K562 (cell line): ENCODE results near the gene TMEM61. TPM values are rescaled to one million over a fixed set of nuclear protein-coding genes. Genes with fewer than 3 reads are reported as not detected.

Source experiments
- AFF1 ChIP-seq, 2 experiments: fragments of 450-650 bp; IDR thresholded peaks; 2 replicates each; pipeline ENCODE4 v1.6.1; 2018; ENCODE audit warnings: mild to moderate bottlenecking in 2 of 2, low read depth in 1 of 2; ENCODE audit not compliant: partially characterized antibody in 2 of 2
- CXXC5 ChIP-seq: fragments of 250-450 bp; sonication (Bioruptor Pico); IDR thresholded peaks from 2 replicates; pipeline ENCODE4 v1.8.0; 2022; ENCODE audit warnings: inconsistent platforms, mild to moderate bottlenecking, moderate library complexity
- E2F3 ChIP-seq: fragments of 250-450 bp; sonication (Bioruptor Pico); IDR thresholded peaks from 2 replicates; pipeline ENCODE4 v1.4.0; 2020; ENCODE audit warnings: mild to moderate bottlenecking
- HCFC1 ChIP-seq: IDR thresholded peaks from 2 replicates; pipeline ENCODE4 v1.6.1; 2012; ENCODE audit warnings: low read depth, low read length, improper control_type of control experiment
- HMGN3 ChIP-seq: IDR thresholded peaks from 2 replicates; pipeline ENCODE4 v1.6.1; 2011; ENCODE audit warnings: borderline replicate concordance, low read depth, mild to moderate bottlenecking, mixed read lengths, low read length; ENCODE audit not compliant: insufficient read length; ENCODE audit errors: extremely low read depth
- IRF9 ChIP-seq: fragments of 450-650 bp; IDR thresholded peaks from 2 replicates; pipeline ENCODE4 v1.6.1; 2016; ENCODE audit warnings: missing biosample characterization, missing genetic modification characterization
- KLF6 ChIP-seq: fragments of 250-450 bp; sonication (Bioruptor Pico); IDR thresholded peaks from 2 replicates; pipeline ENCODE4 v1.4.0; 2020; ENCODE audit warnings: mild to moderate bottlenecking, moderate library complexity, borderline replicate concordance
- NFE2 ChIP-seq: IDR thresholded peaks from 2 replicates; pipeline ENCODE4 v1.6.1; 2014; ENCODE audit warnings: antibody characterized with exemption, low read depth
- PTRF ChIP-seq: fragments of 450-650 bp; IDR thresholded peaks from 2 replicates; pipeline ENCODE4 v1.6.1; 2016; ENCODE audit warnings: mild to moderate bottlenecking, missing genetic modification characterization, missing compliant biosample characterization
- RBM17 ChIP-seq: fragments of 200-400 bp; formaldehyde crosslinking; IDR thresholded peaks from 2 replicates; pipeline ENCODE4 v1.6.1; 2017; ENCODE audit warnings: low read depth, mild to moderate bottlenecking, low read length, borderline replicate concordance
- SMARCE1 ChIP-seq: fragments of 450-650 bp; IDR thresholded peaks from 2 replicates; pipeline ENCODE4 v1.7.1; 2016; ENCODE audit warnings: mild to moderate bottlenecking
- TAF1 ChIP-seq: IDR thresholded peaks from 2 replicates; pipeline ENCODE4 v1.6.1; 2011; ENCODE audit warnings: mild to moderate bottlenecking, low read length, moderate library complexity; ENCODE audit not compliant: insufficient read depth, control insufficient read depth, severe bottlenecking; ENCODE audit errors: extremely low read depth
- USF2 ChIP-seq: sonication (generic); formaldehyde crosslinking; IDR thresholded peaks from 2 replicates; pipeline ENCODE4 v1.5.0; 2020; ENCODE audit warnings: missing genetic modification reagents
- ZC3H4 ChIP-seq: sonication (generic); formaldehyde crosslinking; IDR thresholded peaks from 2 replicates; pipeline ENCODE4 v1.9.0; 2021; ENCODE audit warnings: missing genetic modification reagents, borderline replicate concordance
- ZNF146 ChIP-seq: IDR thresholded peaks from one replicate; pipeline ENCODE4 v1.6.1; 2018; ENCODE audit warnings: missing compliant biosample characterization; ENCODE audit not compliant: unreplicated experiment
- ZNF395 ChIP-seq: fragments of 200-800 bp; sonication (Bioruptor generic); IDR thresholded peaks from 2 replicates; pipeline ENCODE4 v1.6.1; 2017; ENCODE audit warnings: missing genetic modification characterization, missing compliant biosample characterization
- ZNF449 ChIP-seq: fragments of 250-450 bp; sonication (Bioruptor Pico); IDR thresholded peaks from 2 replicates; pipeline ENCODE4 v1.8.0; 2022; ENCODE audit warnings: moderate library complexity, mild to moderate bottlenecking, inconsistent platforms
- ZNF551 ChIP-seq: fragments of 250-450 bp; sonication (Bioruptor Pico); IDR thresholded peaks from 2 replicates; pipeline ENCODE4 v1.5.0; 2021; ENCODE audit warnings: mild to moderate bottlenecking, moderate library complexity
- polyA plus RNA-seq, 8 experiments: library from polyadenylated mRNA; depleted of rRNA in 4 of 8; stranded (reverse) in 5 of 8; unstranded in 3 of 8; fragments of >200 nt; fragmentation: Nextera tagmentation in 2 of 8; fragmentation: Illumina TruSeq in 1 of 8; extraction: Ambion mirVana in 2 of 8; extraction: Trizol in 1 of 8; gene quantifications; 2 replicates each; pipeline versions ENCODE4 v1.2.1 to v1.2.3, GENCODE V29; 2011 to 2014; ENCODE audit warnings: inconsistent platforms in 1 of 8, missing spikeins in 1 of 8
- total RNA-seq, 7 experiments: library from RNA; depleted of rRNA in 6 of 7; stranded (reverse); fragments of >200 nt in 6 of 7; fragmentation: Illumina TruSeq in 2 of 7; extraction: Trizol in 2 of 7; gene quantifications; 2 replicates each; pipeline versions ENCODE4 v1.2.1 to v1.2.3, GENCODE V29; 2011 to 2021; ENCODE audit warnings: low replicate concordance in 1 of 7

Gene TMEM61
- total and polyA plus RNA-seq, 9 of the 15 experiments (the other 6 are each of a cell fraction or from before 2014, with no cell fraction given), result not detected

- TF ChIP-seq AFF1 (IDR thresholded peaks at IDR 0.05; ENCODE audit: low read depth in 1 of 2, partially characterized antibody in 2 of 2) (peak in 1 of 2 experiments; percentile 30), HCFC1 (0 out of 2 replicates have a peak, but pooled peaks have one; percentile 27), TAF1 (peak; percentile 20), ZNF395 (CRISPR knock-in tag) (no peak), ZNF551 (no peak), HMGN3 (peak; percentile 90), NFE2 (no peak), CXXC5 (CRISPR knock-in tag) (peak; percentile 91), IRF9 (tag) (no peak), SMARCE1 (0 out of 2 replicates have a peak, but pooled peaks have one; percentile 16), E2F3 (CRISPR knock-in tag) (no peak), ZNF146 (CRISPR knock-in tag) (no peak), KLF6 (CRISPR knock-in tag) (no peak), PTRF (no peak), USF2 (no peak), ZNF449 (CRISPR knock-in tag) (no peak), RBM17 (no peak), ZC3H4 (no peak)
Observed at GRCh38 chr1:55039342-55040082, 59.1 kb downstream of the TMEM61 start, which contains the start of gene PCSK9 (continued).
